ENCODE results near the gene DKC1.

DNA sequence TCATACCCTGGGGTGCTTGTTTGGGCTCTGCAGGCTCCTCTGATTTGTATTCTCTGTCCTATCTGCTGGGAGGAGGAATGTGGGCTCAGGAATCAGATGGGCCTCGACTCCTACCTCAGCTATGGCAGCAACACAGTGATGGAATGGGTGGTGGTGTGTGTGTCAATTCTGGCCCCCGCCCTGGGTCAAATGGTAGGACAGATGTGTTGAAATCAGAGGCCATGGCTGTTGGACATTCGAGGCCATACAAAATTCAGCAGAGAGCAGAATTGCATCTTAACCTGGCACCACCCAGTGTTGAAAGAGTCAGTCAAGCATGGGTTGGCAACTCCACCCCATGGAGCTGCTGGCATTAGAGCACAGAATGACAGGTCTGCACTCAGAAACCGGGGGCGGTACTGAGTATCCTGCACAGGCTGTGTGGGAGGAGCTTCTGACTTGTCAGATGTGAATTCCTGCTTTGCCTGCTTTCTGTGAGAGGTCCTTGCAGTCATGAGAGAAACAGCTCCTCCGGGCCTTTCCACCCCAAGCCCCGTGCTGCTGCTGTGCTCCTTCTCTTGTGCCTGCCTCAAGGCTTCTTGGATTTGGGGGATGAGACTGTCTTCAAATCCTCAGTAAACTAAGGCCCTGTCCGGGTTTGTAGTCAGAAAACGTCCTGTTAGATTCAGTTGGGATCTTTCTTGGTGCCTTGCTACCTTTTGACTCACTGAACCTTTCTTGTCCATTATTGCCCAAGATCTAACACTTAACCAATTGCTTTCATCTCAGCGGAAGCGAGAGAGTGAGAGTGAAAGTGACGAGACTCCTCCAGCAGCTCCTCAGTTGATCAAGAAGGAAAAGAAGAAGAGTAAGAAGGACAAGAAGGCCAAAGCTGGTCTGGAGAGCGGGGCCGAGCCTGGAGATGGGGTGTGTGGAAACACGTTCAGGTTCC, 13.0 kb downstream of the DKC1 start:
- TF ChIP-seq, protein P1, sequence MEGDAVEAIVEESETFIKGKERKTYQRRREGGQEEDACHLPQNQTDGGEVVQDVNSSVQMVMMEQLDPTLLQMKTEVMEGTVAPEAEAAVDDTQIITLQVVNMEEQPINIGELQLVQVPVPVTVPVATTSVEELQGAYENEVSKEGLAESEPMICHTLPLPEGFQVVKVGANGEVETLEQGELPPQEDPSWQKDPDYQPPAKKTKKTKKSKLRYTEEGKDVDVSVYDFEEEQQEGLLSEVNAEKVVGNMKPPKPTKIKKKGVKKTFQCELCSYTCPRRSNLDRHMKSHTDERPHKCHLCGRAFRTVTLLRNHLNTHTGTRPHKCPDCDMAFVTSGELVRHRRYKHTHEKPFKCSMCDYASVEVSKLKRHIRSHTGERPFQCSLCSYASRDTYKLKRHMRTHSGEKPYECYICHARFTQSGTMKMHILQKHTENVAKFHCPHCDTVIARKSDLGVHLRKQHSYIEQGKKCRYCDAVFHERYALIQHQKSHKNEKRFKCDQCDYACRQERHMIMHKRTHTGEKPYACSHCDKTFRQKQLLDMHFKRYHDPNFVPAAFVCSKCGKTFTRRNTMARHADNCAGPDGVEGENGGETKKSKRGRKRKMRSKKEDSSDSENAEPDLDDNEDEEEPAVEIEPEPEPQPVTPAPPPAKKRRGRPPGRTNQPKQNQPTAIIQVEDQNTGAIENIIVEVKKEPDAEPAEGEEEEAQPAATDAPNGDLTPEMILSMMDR (conservative IDR thresholded peaks at IDR 0.05 in 1 of 2, IDR thresholded peaks at IDR 0.05 in 1 of 2; ENCODE audit: extremely low read depth in 1 of 2, insufficient read depth in 1 of 2, low read depth in 1 of 2, low read length in 2 of 2) = no peak
- TF ChIP-seq EZH2 (IDR thresholded peaks at IDR 0.05; ENCODE audit: borderline replicate concordance, low read length) = no peak

All from mammary epithelial cell (primary cell).